Measurements from ENCODE around the gene SLC6A4. TPM values are rescaled to one million over a fixed set of nuclear protein-coding genes. Genes with fewer than 3 reads are reported as not detected.
"Not testable (repeated sequence)": the region's sequence is repeated elsewhere in the genome, so short reads cannot be mapped to it uniquely, and the experiment has no call there.

The SLC6A4 gene
- total RNA-seq, 1 donor from 2014 or later: 1.2 TPM

DNA sequence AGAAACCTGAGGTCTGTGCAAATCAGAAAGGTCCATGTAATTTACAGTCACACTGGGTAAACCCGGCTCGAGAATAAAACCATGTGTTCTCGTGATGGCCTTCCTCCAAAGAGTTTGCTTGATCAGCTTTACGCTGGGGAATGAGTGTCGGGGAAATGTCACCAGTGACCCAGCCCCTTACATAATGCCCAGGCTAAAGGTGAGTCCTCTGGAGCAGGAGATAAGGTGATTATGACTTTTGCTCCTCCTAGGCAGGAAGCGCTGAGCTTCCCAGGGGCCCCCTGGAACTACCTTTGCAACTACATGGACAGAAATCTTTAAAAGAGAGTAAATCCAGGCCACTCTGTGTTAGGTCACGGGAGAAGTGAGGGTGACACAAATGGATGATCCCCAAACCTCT lies 15.7 kb downstream of the SLC6A4 start:
- DNase-seq (ENCODE audit: low spot score): no peak

DNA sequence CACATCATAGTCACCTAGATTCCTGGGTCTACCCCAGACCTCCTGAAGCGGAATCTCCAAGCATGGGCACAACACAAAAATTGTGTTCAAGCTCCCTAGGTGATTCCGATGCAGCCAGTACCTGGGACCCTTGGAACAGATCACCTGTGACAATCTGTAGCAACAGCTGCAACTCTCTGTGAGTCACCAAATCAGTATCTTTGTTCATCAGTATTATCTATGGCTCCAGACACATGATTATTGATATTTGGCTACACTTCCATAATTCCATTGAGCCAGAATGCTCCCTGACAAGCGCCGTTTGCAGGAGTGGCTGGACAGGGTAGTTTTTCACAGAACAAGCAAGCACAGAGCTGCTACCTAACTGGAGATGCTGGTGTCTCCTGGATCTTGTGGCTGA lies 16.2 kb downstream of the SLC6A4 start:
- DNase-seq (ENCODE audit: low spot score): no peak

DNA sequence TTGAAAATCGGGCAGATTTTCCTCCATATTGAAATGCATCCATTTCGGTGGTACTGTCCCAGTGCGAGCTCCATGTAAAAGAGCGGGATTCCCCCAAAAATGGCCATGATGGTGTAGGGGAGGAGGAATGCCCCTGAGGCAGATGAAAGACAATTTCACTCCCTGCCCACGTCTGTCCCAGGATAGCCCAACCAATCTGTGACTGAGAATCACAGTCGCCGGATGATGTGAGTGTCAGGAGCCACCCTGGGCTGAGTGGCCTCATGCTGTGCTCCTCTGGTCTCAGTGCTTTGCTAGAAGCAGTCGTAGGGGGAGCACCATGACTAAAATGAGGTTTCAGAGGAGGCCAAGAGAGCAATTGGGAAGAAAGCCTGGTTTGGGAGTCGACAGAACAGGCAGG lies 16.7 kb downstream of the SLC6A4 start:
- DNase-seq (ENCODE audit: low spot score): no peak

DNA sequence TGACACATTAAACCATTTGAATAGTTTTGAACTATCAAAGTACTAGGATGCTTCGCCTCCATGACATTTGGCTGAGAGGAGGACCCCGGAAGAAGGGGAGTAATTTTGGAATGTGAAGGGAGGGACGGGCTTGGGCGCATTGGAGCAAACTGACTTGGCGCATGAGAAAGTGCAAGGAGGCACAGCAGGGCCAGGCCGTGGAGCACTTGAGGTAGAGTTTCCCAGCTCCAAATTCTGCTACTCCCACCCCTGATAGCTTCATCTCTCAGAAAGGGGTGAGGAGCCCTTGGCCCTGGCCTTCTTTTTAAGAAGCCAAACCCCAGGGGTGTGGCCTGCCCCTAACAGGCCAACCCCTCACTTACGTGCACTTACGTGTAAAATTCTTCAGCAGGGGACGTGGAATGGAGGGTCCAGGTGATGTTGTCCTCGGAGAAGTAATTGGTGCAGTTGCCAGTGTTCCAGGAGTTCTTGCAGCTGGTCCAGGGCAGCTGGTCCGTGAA lies 17.7 kb downstream of the SLC6A4 start:
- no peak for DNase-seq (ENCODE audit: low spot score)

DNA sequence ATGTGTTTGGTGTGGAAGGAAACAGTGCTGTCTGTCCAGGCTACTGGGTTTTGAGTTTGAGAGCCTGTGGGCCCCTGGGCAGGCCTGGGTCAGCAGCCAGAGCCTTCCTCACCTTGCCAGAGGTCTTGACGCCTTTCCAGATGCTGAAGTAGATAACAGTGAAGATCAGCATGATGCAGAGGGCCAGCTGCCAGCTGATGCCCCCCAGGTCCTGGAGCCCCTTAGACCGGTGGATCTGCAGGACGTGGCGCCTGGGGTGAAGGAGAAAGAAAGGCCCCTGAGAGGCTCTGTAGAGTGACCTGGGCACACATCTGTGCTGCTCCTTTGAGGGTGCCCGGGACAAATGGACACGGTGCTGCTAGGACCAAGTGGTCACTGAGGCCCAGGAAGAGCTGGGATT lies 18.4 kb downstream of the SLC6A4 start:
- DNase-seq (ENCODE audit: low spot score): no peak

DNA sequence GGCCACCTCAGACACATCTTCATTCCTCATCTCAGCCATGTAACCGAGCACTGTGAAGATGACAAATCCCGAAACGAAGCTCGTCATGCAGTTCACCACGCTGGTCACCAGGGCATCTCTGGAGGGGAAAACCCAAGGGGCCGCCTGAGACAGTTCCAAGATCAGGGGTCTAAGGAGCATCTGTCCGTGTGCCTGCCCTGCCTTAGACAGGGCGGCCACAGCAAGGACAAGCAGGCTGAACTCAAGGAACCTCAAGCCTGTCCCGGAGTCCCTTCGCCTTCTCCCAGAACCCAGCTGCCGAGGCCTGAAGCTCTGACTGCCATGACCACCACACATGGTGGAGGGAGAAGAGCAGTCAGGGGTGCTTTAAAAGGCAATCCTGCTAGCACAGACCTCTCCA lies 22.7 kb downstream of the SLC6A4 start:
- DNase-seq (ENCODE audit: low spot score): no peak

DNA sequence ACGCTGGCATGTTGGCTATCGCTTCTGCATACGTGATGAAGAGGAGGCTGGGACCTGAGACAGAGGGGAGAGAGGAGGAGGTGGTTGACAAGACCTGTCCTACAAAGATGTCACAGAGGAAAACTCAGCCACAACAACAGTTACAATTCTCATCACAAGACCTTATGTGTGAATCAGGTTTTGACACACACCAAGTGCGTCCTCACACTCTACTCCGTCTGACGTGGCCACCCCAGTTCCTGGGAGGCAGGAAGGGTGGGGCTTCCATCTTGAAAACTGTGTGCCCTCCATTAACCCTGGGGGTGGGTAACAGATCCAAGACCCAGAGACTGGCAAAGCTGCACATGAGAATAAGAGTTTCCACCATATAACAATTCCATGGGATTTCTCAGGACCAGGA lies 24.1 kb downstream of the SLC6A4 start:
- DNase-seq (ENCODE audit: low spot score): no peak

DNA sequence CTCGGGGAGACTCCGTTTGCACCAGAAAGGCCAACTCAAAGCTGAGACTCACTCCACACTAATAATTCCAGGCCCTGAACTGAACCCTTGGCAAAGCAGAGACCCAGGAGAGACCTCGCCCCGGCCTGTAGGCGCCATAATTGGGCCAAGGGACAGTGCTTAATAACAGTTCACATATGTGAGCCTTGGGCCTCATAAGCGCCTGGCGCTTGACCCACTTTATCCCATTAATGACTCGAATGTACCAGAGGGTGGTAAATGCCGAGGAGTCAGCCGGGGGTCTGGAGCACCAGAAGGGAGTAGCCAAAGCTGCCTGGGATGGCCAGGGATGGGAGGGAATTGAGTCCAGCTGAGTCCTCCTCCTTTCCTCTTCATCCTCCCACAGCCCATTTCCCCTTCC lies 24.6 kb downstream of the SLC6A4 start:
- DNase-seq (ENCODE audit: low spot score): no peak

DNA sequence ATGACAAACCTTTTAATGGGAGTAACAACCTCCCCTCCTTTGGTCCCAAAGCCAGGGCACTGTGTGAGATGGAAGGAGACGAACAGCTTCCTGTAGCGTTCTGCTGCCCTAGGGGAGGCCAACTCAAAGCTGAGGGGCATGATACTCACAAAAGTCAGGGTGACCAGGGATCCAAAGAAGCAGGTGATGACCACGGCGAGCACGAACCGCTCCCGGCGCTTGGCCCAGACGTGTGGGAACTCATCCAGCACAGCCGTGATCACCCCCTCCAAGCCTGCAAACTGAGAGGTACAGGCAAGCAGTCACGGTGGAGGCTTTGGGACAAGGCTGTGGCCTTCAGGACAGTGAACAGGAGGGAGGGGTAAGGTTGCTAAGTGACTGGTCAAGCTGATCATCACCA lies 25.1 kb downstream of the SLC6A4 start:
- DNase-seq (ENCODE audit: low spot score): no peak

DNA sequence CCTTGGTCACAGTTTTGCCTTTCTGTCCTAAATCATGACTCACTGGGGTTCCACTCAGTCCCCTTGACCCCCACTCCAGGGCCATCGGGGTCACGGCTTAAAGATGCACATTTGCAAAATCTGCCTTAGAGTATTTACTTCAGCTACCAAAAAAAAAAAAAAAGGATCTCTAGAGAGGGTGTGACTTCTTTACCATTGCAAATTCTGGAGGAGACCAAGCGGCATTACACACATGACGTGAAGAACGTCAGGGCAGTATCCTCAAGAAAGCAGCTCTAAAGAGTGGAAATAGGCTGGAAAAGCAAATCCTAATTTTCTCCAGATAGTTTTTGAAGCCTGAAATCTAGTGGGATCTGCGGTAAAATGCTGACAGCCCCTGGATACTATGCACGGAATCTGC lies 25.6 kb downstream of the SLC6A4 start:
- no peak for DNase-seq (ENCODE audit: low spot score)

DNA sequence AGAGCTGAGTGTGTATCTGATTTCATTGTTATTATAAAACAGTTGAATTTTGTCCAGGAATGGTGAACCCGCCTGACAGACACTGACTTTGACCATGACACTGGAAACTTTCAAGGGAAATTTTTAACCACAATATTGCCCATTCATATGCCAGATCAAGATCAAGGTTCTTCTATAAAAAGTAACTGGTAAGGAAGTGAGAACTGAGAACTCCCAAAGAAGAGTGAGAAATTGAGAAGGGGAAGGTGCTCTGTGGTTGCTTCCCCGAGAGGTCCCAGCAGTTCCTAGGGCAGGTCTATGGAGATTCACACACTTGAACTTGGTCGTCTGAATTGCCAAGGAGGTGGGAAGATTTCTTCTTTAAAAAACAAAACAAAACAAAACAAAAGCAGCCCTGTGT lies 27.3 kb downstream of the SLC6A4 start:
- DNase-seq (ENCODE audit: low spot score): no peak

DNA sequence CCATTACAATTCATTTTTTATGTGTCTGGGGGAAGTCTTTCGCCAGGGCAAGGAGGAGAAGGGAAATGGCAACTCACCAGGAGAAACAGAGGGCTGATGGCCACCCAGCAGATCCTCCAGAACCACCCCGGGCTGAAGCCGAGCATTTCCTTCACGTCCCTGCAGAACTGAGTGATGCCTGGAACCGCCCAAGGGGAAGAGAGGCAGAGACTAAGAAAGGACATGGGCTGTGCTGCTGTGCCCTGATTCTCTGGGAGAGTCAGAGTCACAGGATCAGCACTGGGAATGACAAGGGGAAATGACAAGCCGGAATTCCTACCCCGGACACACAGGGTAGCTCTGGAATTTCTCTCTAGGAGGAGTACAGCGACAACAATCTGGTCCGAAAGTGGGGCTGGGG lies 27.8 kb downstream of the SLC6A4 start:
- DNase-seq (ENCODE audit: low spot score): no peak

DNA sequence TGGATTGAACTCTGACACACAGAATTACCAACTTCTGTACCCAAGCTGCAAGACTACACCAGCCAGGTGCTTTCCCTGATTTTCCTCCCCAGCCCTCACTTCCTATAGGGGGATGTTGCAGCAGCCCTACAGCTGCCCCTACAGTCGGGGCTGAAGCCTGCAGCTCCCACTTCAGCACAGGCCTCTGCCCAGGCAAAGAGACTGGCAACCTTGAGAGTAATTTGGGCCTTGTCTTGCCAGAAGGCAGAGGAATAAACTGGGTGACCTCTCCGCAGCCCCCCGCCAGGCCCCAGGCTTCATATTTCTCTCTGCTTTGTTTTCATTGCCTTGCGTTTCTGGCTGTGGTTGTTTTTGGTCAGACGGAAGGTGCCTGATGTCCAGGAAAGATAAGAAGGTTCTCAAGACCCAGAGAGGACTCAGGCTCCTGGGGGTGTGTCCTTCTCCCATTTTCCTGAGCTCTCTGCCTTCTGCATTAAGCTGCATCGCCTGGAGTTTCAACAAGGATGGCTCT lies 32.0 kb downstream of the SLC6A4 start:
- no peak for DNase-seq (ENCODE audit: low spot score)

DNA sequence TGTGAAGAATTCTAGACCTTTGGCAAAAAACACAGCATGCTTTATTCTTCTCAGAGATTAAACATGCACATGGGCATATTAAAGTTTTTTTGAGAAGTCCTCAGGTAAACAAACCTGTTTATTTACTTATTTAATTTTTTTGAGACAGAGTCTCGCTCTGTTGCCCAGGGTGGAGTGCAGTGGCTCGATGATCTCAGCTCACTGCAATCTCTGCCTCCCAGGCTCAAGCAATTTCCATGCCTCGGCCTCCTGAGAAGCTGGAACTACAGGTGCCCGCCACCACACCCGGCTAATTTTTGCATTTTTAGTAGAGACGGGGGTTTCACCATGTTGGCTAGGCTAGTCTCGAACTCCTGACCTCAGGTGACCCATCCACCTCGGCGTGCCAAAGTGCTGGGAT lies 34.8 kb downstream of the SLC6A4 start:
- not testable (repeated sequence) for DNase-seq (ENCODE audit: low spot score)

DNA sequence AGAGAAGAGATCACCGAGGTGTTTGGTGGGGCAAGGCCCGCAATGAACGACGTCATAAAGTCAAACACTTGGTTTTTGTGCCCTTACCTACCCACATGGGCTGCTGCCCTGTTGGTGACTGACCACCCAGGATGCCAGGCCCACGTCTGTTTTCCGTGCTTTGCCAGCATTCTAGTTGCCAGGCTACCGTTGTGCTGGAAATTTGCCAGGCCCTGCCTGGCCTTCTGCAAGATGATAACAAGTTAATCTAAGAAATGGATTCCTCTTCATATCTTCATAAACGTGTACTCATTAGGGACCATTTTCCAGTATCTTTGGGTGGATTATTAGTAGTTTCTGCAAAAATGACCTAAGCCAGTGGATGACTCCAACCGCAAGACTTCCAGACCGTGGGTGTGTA lies 35.4 kb downstream of the SLC6A4 start:
- DNase-seq (ENCODE audit: low spot score): no peak

DNA sequence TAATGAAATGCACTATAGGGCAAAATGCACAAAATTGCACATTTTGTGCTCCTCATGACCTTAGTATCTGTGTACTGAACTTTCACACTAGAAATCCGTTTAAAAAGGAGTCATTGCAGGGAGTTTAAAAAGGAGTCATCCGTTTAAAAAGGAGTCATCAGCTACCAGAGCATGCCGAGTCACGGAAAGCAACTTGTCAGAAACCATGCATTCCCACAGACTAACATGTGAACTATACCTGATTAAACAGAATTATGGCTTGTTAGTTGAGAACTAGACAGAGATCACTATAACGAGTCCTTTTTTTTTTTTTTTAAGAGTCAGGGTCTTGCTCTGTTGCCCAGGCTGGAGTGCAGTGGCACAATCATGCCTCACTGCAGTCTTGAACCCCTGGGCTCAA lies 35.9 kb downstream of the SLC6A4 start:
- DNase-seq (ENCODE audit: low spot score): no peak

DNA sequence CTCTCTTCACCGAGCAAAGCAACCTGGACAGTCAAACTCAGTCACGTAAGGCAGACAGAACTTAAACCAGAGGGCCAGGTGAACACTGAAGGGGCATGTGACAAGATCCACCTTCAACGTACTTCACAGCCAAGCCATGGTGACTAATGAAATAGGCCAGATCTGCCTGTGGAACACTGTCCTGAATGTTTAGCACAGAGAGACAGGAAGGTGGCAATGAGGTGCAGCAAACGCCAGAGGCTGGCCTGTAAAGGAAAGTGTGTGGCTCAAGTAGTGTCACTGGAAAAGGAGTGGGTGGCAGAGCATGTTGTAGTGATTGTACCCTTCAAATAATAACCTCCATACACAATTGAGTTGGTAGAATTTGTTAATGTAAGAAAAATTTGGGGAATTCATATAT lies 38.1 kb downstream of the SLC6A4 start:
- no peak for DNase-seq (ENCODE audit: low spot score)

DNA sequence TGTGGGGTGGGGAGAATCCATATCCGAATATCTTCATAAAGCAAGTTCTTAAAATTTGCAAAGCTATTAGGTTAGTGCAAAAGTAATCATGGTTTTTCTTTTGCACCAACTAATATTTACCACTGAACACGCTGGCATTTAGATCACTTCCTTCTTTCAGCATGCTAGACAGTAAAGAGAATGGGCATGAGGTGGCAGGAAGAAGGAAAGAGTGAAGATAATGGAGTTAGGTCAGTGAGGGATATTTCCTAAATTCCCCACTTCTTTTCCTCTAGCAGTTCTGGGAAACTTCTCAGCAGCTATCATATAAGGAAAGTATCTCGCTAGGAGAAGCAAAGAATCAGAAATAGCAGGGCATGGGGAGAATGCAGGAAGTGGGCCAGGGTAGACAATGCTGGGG lies 39.0 kb downstream of the SLC6A4 start:
- no peak for DNase-seq (ENCODE audit: low spot score)

DNA sequence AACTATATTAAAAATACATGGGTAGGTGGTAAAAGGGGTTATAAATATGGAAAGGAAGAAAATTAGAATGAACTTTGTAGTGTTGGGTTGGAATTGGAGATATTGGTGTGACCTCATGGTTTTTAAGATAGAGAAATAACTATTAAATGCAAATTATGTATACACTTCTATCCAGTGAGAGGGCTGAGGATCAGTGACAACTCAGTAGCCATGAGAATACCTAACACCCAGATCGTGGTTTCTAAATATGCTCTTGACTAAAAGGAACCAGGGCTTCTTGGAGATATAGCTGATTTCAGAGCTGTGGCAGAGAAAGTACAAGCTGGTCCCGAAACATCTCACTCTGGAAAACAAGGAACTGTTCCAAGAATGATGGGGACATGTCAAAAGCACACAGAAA lies 44.4 kb downstream of the SLC6A4 start:
- no peak for DNase-seq (ENCODE audit: low spot score)

DNA sequence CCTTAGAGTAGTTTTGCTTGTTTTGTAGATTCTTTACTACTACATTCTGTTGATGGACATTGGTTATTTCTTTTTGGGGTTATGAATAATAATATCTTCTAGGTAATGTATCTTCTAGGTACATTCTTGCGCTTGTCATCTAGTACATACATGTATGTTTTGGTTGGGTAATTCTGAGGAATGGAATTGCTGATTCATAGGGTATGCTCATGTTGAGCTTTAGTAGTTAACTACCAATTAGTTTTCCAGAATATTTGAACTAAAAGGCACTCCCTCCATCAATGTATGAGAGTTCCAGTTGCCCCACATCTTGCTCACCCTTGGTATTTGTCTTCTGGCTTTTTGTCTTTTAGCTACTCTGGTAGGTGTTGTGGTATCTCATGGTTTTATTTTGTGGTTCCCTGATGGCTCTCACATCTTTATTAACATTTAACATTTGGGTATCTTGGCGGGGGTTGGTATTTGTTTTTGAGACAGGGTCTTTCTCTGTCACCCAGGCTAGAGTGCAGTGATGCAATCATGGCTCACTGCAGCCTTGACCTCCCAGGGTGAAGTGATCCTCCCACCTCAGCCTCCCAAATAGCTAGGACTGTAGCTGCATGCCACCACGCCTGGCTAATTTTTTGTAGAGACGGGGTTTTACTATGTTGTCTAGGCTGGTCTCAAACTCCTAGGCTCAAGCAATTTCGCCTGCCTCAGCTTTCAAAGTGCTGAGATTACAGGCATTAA lies 47.1 kb downstream of the SLC6A4 start:
- DNase-seq (ENCODE audit: low spot score): no peak

DNA sequence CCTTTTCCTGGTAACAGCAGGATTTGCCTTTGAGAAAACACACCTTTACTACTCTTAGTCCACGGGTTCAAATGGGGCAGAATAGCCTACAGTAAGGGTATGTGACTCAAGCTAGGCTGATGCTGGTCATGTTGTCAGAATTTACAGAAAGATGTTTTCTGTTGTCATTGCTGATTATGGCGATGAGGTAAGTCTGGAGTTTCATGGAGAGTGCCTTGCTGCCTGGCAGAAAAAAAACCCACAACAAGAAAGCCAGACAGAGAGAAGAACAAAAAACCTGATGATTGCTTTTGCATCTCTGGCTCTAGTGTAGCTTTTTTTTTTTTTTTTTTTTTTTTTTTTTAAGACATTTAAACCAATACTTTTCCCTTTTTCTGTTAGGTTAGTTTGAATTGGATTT lies 47.9 kb downstream of the SLC6A4 start:
- no peak for DNase-seq (ENCODE audit: low spot score)

DNA sequence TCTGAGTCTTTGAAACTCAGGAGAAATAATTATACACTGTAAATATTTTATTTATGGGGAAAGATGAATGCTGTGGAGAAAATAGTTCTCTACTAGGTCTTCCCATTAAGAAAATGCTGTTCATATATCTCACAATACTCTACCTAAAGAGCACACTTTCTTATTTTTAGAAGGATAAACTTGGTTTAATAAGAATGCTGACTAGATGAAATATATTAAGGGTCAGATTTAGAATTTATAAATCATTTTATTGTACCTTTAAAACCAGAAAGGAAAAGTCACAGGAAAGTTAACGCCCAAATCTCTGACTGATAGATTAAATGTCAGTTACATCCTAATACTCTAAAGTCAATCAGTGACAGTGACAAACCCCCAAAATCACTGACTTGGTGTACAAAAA lies 48.7 kb downstream of the SLC6A4 start:
- DNase-seq (ENCODE audit: low spot score): no peak

DNA sequence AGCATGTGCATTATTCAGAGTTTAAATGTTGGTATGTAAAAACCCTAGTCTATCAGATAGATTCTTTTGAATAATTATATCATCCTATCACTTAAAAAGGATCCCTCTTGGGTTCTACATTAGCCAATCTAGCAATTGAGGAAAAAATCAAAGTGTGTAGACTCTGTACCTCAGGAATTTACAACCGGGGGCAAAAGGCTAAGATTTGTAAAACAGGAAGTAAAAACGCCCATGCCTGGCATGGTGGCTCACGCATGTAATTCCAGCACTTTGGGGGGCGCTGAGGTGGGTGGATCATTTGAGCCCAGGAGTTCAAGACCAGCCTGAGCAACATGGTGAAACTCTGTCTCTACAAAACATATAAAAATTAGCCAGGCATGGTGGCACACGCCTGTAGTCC lies 58.6 kb downstream of the SLC6A4 start:
- DNase-seq (ENCODE audit: low spot score): no peak

DNA sequence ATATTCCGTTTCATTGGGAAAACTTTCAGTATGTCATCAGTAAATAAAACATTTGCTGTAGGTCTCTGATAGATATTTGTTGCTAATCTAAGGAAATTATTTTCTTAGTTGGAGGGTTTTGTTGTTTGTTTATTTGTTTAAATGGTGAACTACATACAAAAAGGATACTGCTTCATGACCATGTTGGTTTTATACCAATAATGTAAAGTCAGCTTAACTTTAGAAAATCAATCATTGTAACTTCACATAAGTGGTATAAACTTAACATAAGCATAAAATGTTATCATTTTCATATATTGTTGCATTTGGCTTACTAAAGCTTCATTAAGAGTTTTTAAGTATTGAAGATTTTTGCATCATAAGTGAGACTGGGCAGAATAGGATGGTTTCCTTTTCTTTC lies 60.9 kb downstream of the SLC6A4 start:
- DNase-seq (ENCODE audit: low spot score): no peak
